GM12878 (cell line): ENCODE measurements around the gene CPSF6.

Source experiments
- CBFB ChIP-seq: IDR thresholded peaks from 2 replicates; pipeline ENCODE4 v1.6.1; 2016; ENCODE audit warnings: antibody characterized with exemption, low read depth
- CREB1 ChIP-seq: IDR thresholded peaks from 2 replicates; pipeline ENCODE4 v1.6.1; 2012; ENCODE audit warnings: low read depth, mild to moderate bottlenecking, inconsistent platforms
- CTCF ChIP-seq, 3 experiments: IDR thresholded peaks in 2 of 3; conservative IDR thresholded peaks in 1 of 3; 2 replicates each; pipeline ENCODE4 v1.5.1; 2011; ENCODE audit warnings: low read depth in 3 of 3, low read length in 3 of 3, mild to moderate bottlenecking in 3 of 3, control low read depth in 2 of 3, moderate library complexity in 2 of 3, inconsistent platforms in 1 of 3, mixed read lengths in 1 of 3; ENCODE audit not compliant: control insufficient read depth in 2 of 3, insufficient read depth in 1 of 3; ENCODE audit errors: extremely low read depth in 1 of 3
- ESRRA ChIP-seq: IDR thresholded peaks from 2 replicates; pipeline ENCODE4 v1.6.1; 2012; ENCODE audit warnings: mild to moderate bottlenecking, low read length, improper control_type of control experiment
- MAX ChIP-seq: IDR thresholded peaks from 2 replicates; pipeline ENCODE4 v1.6.1; 2012; ENCODE audit warnings: low read depth, low read length, improper control_type of control experiment
- MYC ChIP-seq: IDR thresholded peaks from 2 replicates; pipeline ENCODE4 v1.6.1; 2011; ENCODE audit warnings: mild to moderate bottlenecking, low read length, moderate library complexity, inconsistent platforms; ENCODE audit not compliant: insufficient read depth, insufficient replicate concordance, insufficient read length, severe bottlenecking
- POLR2A ChIP-seq: IDR thresholded peaks from 2 replicates; pipeline ENCODE4 v1.6.1; 2011; ENCODE audit warnings: low read depth, mild to moderate bottlenecking, low read length
- POLR2AphosphoS5 ChIP-seq: IDR thresholded peaks from 2 replicates; pipeline ENCODE4 v1.6.1; 2011; ENCODE audit warnings: mild to moderate bottlenecking, low read length, inconsistent platforms

GRCh38 chr12:69239922-69240630 lies 707 bp downstream of the CPSF6 start:
- TF ChIP-seq CTCF (IDR thresholded peaks at IDR 0.05 in 2 of 3, conservative IDR thresholded peaks at IDR 0.05 in 1 of 3; ENCODE audit: control insufficient read depth in 2 of 3, extremely low read depth in 1 of 3, insufficient read depth in 1 of 3, low read depth in 3 of 3, low read length in 3 of 3) (no peak), POLR2AphosphoS5 (no peak), CBFB (no peak), POLR2A (no peak; the same call in 1 of the 2 replicates), ESRRA (no peak), MYC (no peak), MAX (no peak), CREB1 (no peak)
